C4-2B (cell line): ENCODE results near the gene IFT25.
A peak's percentile ranks its signal among the peaks of the same experiment; 100 is the strongest.

Experiments used
- H3K27ac ChIP-seq: fragments of 450-650 bp; 2 replicates; pipeline ENCODE4 v1.5.1; 2017
- ZFX ChIP-seq: fragments of 450-650 bp; IDR thresholded peaks from 2 replicates; pipeline ENCODE4 v1.6.1; 2017
- TF ChIP-seq, protein P1 (sequence below): fragments of 450-650 bp; conservative IDR thresholded peaks from 2 replicates; pipeline ENCODE4 v1.5.1; 2017; ENCODE audit warnings: mild to moderate bottlenecking

IFT25 gene

DNA sequence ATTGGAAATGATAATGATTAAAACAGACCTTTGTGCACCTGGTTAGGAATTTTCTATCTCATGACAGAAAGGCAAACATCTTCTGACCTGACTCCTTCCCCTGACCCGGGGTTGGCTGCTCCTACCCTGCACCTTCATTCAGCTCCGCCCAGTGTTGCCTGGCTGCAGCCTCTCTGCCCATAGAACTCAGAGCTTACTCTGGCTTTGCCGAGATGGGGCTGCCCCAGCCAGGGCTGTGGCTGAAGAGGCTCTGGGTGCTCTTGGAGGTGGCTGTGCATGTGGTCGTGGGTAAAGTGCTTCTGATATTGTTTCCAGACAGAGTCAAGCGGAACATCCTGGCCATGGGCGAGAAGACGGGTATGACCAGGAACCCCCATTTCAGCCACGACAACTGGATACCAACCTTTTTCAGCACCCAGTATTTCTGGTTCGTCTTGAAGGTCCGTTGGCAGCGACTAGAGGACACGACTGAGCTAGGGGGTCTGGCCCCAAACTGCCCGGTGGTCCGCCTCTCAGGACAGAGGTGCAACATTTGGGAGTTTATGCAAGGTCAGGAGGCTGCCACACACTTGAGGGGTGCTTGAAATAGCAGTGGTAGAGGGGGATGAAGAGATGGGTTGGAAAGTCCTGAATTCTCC is 51.4 kb downstream of the IFT25 start, which contains the start of gene DIO1:
TSS of gene DIO1 (plus strand) at position 189 of the 638 bp plus-strand sequence. CDS start at position 213, 24 bp downstream.
- TF ChIP-seq, protein P1, sequence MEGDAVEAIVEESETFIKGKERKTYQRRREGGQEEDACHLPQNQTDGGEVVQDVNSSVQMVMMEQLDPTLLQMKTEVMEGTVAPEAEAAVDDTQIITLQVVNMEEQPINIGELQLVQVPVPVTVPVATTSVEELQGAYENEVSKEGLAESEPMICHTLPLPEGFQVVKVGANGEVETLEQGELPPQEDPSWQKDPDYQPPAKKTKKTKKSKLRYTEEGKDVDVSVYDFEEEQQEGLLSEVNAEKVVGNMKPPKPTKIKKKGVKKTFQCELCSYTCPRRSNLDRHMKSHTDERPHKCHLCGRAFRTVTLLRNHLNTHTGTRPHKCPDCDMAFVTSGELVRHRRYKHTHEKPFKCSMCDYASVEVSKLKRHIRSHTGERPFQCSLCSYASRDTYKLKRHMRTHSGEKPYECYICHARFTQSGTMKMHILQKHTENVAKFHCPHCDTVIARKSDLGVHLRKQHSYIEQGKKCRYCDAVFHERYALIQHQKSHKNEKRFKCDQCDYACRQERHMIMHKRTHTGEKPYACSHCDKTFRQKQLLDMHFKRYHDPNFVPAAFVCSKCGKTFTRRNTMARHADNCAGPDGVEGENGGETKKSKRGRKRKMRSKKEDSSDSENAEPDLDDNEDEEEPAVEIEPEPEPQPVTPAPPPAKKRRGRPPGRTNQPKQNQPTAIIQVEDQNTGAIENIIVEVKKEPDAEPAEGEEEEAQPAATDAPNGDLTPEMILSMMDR: no peak
- TF ChIP-seq ZFX: no peak
- peak within 1 kb of the TSS; percentile 54; the same call in 1 of the 2 replicates for H3K27ac ChIP-seq

DNA sequence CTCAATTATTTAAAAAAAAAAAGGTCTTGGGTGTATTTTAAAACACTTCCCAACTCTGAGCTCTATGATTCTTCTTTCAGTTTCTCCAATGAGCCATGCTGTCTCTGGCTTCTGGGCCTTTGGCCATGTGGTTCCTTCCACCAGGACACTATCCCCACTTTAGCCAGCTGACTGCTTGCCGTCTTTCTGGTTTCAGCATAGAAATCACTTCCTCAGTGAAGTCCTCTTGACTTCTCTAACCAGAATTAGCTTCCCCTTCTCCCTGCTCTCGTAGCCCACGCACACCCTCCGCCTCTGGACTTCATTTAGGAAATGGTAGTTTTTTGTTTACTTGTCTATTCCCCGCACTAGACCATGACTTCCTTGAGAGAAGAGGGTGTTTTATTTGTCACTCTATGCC is 52.6 kb downstream of the IFT25 start:
- TF ChIP-seq, protein P1: no peak
- no peak for TF ChIP-seq ZFX
- no peak overlapping the region for H3K27ac ChIP-seq

DNA sequence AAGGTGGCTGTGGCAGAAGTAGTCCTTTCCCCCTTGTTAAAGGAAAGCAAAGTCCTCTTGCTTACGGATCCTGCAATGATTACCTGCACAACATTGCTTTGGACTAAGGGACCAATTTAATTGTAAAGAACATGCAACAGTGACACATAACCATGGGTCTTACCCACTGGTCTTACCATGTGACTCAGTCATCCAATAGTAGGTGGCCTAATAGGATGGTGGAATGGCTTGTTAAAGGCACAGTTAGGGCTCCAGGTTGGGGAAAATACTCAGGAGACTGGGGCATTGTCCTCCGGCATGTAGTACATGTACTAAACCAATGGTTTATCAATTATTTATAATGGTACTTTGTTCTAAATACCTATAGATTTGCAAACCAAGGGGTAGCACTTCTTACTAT is 53.8 kb downstream of the IFT25 start:
- no peak for TF ChIP-seq ZFX
- TF ChIP-seq, protein P1: no peak
- H3K27ac ChIP-seq: no peak overlapping the region

DNA sequence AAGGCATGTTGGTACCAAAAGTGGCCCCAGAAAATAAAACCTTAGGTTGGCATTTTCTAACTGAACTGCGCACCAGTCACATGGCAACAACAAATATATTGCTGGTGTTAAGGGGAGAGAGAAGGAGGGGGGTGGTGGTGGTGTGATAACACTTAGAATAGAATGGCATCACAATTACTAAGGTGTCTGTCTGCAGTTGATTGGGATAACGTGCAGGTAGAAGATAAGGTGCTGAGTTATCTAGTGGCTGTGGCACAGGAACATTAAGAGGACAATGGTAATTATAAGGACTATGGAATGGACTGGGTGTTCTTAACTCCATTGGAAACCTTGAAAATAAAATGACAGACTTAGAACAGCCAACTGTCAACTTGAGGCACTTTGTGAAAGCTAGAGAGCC is 54.5 kb downstream of the IFT25 start:
- H3K27ac ChIP-seq: no peak overlapping the region
- no peak for TF ChIP-seq ZFX
- TF ChIP-seq, protein P1: no peak

DNA sequence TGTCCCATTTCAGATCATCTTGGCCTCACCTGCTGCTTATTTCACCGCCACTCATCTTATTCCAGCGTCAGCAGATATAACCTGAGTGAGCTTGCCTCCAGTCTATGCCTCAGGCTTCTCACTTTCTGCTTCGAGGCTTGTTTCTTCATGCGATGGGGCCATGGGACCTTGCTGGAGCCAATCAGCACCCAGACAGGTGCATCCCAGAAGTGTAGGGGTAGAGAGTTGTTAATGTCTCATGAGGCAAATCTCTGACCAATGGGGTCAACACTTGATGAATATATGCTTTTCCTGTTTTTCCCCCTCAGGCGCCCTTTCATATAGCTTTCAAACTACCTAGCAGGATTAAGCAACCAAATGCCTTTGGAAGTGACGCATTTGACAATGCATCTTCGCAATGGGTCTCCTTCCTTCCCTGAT is 55.0 kb downstream of the IFT25 start:
- TF ChIP-seq ZFX: no peak
- TF ChIP-seq, protein P1: no peak
- H3K27ac ChIP-seq: peak overlapping the region; percentile 85; the same call in 1 of the 2 replicates

DNA sequence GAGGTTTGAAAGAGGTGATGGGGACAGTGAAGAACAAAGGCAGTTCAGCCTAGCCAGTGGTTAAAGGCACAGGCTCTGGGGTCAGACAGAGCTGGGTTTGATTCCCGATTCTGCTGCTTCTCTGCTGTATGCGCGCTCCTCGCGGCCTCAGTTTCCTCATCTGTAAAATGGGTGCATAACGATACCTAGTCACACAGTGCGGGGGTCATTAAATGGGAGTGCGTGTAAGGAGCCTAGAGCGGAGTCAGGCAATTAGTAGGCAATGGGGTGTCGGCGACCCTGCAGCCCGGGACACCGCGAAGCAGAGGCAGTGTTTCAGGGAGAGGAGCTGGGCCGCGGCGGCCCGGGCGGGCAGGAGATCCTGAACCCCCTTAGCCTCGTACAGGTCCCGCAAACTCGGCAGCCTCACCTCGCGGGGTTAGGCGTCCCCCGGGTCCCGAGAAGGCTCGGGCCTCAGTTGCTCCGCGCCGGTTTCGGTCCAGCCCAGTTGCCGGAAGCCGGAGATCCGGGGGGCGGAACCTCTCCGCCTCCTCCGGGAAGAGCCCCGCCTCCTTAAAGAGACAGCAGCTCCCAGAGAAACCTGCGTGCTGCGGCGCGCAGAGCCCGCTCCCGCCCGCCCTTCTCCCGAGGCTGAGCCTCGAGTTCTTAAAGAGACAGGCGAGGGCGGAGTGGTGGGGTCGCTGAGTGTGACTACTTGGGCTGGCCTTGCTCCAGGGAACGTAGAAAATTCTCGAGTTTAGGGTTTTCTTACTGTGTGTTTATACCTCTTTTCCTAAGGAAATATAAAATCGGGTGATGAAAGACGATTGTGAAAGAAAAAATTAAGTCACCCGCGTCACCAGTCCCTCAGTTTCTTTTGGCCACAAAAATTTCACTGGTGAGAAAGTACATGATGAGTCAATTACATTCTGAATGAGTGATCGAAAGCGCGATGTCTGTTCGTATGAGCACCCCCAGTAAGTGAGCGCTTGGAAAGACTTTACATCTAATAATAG is 55.9 kb downstream of the IFT25 start, which contains the start of gene YIPF1:
TSS of gene YIPF1 (minus strand) at position 494 of the 995 bp plus-strand sequence. CDS start 860 bp downstream, outside the sequence.
- H3K27ac ChIP-seq: peak within 1 kb of the TSS; percentile 85

More for the DNA sequence above, 55.9 kb downstream of the IFT25 start, which contains the start of gene YIPF1:
- TF ChIP-seq ZFX: peak; percentile 41; the same call in 1 of the 2 replicates
- TF ChIP-seq, protein P1: no peak
